ENCODE data around the gene MTMR4. TPM values are rescaled to one million over a fixed set of nuclear protein-coding genes. Genes with fewer than 3 reads are reported as not detected.
A peak's percentile ranks its signal among the peaks of the same experiment; 100 is the strongest.

Gene MTMR4
- total RNA-seq, 1 experiment from 2014 or later = 40.2 TPM

DNA sequence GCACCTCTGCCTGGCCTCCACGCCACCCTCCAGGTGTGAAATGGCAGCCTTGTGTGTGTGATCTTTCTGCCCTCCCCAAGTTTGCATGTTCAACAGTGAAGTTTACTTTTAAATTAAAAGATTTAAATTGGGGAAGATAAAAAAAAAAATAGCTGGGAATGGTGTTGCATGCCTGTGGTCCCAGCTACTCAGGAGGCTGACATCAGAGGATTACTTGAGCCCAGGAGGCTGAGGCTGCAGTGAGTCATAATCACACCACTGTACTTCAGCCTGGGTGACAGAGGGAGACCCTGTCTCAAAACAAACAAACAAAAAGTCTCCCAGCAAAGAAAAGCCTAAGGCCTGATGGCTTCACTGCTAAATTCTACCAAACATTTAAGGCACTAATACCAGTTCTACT, 61.7 kb downstream of the MTMR4 start:
- Histone ChIP-seq H3K9me3 (replicated peaks) (no peaks in the 10 kb centered on the region), H3K27me3 (replicated peaks) (peaks cover 8% of the 10 kb centered on the region; the same call in 1 of the 2 replicates), H3K4me1 (replicated peaks) (no peaks in the 10 kb centered on the region), H3K36me3 (no peaks in the 10 kb centered on the region), H3K27ac (no peak overlapping the region), H3K4me3 (no peak overlapping the region)
- DNase-seq (ENCODE audit: low read depth in 1 of 2, low spot score in 2 of 2) = peak; percentile 38 to 57

- H3K9me3 ChIP-seq (replicated peaks) = no peaks in the 10 kb centered on the region
- no peaks in the 10 kb centered on the region for H3K4me1 ChIP-seq (replicated peaks)
Measured at GRCh38 chr17:58447039-58447975, 67.1 kb downstream of the MTMR4 start.

GRCh38 chr17:58446086-58446485, 68.4 kb downstream of the MTMR4 start:
- no peaks in the 10 kb centered on the region for H3K9me3 ChIP-seq (replicated peaks)
- no peak overlapping the region for H3K27ac ChIP-seq
- H3K4me1 ChIP-seq (replicated peaks) = no peaks in the 10 kb centered on the region
- H3K4me3 ChIP-seq = no peak overlapping the region
- H3K27me3 ChIP-seq (replicated peaks) = peaks cover 26% of the 10 kb centered on the region
- no peaks in the 10 kb centered on the region for H3K36me3 ChIP-seq
- DNase-seq (ENCODE audit: low read depth in 1 of 2, low spot score in 2 of 2) = no peak

More at GRCh38 chr17:58447039-58447975, 67.1 kb downstream of the MTMR4 start:
- Histone ChIP-seq H3K4me3 (no peak overlapping the region), H3K27ac (no peak overlapping the region), H3K27me3 (replicated peaks) (peaks cover 20% of the 10 kb centered on the region), H3K36me3 (no peaks in the 10 kb centered on the region)
- DNase-seq (ENCODE audit: low read depth in 1 of 2, low spot score in 2 of 2) = peak; percentile 65 to 78

Other genes starting within 250 kb of the MTMR4 start
- not detected in 2 replicates for gene MPO, start 233.7 kb downstream of the MTMR4 start, total RNA-seq (2014; rRNA removed; shearing (Covaris generic))
- 0.05 TPM in 1 of 2 replicates, not detected in the other for gene TSPOAP1, start 185.8 kb downstream of the MTMR4 start, total RNA-seq (2014; rRNA removed; shearing (Covaris generic))
- 73.9 and 81.0 TPM in 2 replicates for gene SUPT4H1, start 162.4 kb downstream of the MTMR4 start, total RNA-seq (2014; rRNA removed; shearing (Covaris generic))
- 0.08 TPM in 1 of 2 replicates, not detected in the other for gene RNF43, start 97.1 kb downstream of the MTMR4 start, total RNA-seq (2014; rRNA removed; shearing (Covaris generic))
- not detected in 2 replicates for gene HSF5, start 26.2 kb downstream of the MTMR4 start, total RNA-seq (2014; rRNA removed; shearing (Covaris generic))
- 0.03 and 0.13 TPM in 2 replicates for gene TEX14, start 177.4 kb upstream of the MTMR4 start, total RNA-seq (2014; rRNA removed; shearing (Covaris generic))
- 74.9 and 77.8 TPM in 2 replicates for gene RAD51C, start 178.0 kb upstream of the MTMR4 start, total RNA-seq (2014; rRNA removed; shearing (Covaris generic))
- gene PPM1E, start 241.2 kb upstream of the MTMR4 start, total RNA-seq (2014; rRNA removed; shearing (Covaris generic)) = 0.31 and 0.45 TPM in 2 replicates

Measured in SJSA1 (cell line).